Hippocampal formation (tissue), 2 donors: ENCODE data around the gene NELFA.

ENCODE experiments used
- DNase-seq, 2 donors: peaks; one replicate each; lab custom pipeline; 2025; lab: John Stamatoyannopoulos, UW

The NELFA gene

DNA sequence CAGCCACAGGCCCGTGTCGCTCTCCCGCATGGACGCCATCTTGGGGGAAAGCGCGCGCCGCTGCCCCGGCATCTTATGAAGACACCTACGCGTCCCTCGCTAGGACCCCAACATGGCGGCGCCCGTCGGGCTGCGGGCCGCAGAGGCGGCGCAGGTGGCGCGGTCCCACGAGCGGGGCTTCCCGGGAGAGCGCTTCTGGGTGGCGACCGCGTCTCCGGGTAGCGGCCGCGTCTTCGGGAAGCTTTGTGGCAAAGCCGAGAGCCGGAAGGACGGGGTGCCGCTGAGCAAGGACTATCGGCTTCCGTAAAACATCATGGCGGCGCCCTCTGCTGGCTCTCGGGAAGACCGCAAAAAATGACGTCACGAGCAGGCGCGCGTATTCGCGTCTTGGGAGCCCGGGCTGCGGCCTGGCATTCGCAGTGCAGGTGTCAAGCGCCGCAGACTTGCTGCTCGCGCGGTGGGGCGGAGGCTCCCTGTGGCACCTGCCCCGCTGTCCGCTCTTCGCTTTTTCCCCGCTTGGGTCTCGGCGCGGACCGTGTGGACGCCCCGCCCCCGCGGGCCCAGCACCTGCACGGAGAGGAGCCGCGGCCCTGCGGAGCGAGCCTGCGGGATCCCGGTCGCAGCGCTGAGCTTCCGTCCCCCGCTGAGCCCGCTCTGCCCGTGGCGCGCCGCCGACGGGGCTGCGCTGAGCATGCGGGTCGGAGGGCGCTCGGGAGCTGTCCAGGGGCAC, at the start of gene NELFA:
Gene NELFA (minus strand): TSS at position 54 of the 730 bp plus-strand sequence. CDS start 15 bp downstream, at position 39.
- DNase-seq: peak; percentile 91 to 93

DNA sequence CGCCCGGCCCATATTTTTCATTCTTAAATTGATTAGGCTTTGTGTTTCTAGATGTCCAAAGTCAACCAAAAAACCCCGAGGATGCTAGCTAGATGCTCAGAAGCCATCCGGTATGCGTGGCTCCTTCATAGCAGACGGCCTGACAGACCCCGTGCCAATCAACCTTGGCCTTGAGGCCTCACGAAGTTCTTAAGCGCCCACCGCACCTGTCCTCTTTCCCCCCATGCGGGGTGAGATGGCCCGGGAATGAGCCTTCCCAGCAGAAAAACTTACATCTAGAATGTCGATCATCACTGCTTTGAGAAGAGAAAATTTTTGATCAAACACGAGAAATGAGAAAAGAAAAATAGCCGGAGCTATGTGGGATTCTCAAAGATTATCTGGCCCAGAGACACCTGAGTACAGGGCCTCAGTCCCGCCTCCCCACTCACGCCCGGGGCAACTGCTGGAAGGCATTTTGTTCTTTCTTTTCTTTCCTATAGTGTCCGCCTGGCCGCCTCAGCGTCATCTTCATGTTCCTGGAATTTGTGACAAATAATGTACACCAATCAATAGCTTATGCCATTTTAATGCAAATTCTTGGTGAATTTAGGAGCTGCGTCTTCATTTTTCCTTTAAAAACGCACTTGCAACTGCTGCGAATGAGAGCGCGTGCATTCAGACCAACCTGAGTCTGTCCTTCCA, 48.8 kb upstream of the NELFA start:
- no peak for DNase-seq

DNA sequence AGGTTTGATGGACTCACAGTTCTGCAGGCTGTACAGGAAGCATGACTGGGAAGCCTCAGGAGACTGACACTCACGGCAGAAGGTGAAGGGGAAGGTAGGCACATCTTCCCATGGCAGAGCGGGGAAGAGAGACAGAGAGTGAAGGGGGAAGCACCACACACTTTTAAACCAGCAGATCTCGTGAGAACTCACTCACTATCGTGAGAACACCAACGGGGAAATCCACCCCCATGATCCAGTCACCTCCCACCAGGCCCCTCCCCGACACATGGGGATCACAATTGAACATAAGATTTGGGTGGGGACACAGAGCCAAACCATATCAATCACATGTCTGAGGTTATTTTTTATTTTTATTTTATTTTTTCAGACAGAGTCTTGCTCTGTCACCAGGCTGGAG, 45.4 kb upstream of the NELFA start:
- no peak for DNase-seq

DNA sequence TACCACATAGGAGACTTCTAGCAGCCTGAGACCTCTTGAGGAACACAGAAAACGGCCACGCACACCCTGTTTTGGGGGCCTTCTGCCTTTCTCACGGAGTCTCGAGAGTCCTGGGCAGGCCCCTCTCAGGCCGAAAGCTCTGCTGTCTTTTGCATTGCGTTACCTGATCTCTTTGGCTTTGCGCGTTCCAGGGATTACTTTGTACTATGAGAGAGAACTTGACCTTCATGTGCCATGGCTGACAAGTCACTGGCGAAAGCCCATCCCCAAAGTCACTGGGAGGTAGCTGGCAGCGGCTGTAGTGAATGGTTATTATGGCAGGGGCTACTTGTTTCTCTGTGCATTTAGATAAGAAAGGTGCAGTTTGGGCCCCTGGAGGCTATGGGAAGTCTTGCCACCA, 42.3 kb upstream of the NELFA start:
- no peak for DNase-seq

DNA sequence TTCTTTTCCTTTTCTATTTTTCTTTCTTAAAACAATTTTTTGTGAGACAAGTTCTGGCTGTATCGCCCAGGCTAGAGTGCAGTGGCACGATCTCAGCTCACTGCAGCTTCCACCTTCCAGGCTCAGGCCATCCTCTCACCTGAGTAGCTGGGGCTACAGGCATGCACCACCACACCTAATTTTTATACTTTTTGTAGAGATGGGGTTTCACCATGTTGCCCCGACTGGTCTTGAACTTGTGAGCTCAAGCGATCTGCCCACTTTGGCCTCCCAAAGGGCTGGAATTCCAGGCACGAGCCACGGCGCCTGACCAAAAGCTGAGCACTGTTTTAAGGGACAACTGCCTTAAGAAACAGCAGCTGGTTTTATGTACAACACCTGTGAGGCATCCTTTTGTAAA, 41.0 kb upstream of the NELFA start:
- no peak for DNase-seq

DNA sequence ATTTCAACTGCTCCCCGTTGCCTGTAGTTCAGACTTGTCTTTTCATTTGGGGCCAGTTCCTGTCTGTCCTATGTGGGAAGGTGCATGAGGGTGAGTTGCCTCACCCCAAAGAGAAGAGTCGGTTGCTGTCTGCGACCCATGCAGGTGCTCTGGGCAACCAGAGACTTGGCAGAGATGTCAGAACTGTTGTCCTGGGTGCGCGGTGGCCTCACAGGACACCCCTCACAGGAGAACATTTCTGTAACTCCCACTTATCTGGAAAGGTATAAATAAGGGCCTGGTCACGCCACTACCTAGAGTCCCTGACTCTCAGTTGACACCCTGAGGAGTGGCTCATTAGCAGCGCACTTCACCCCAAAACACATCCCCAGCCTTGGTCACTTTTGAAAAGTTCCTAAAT, 40.6 kb upstream of the NELFA start:
- DNase-seq: no peak

DNA sequence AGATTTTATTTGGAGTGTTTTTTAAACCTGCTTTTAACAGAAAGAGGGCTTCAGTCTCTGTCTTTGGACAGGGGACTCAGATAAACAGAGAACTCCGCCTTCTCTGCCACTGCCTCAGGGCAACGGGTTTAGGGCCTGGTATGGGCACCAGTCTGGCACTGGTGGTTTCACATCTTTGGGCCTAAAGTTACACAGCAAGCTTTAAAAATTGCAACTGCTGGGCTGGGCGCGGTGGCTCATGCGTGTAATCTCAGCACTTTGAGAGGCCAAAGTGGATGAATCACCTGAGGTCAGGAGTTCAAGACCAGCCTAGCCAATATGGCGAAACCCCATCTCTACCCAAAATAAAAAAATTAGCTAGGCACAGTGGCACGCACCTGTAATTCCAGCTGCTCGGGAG, 40.1 kb upstream of the NELFA start:
- DNase-seq: no peak

DNA sequence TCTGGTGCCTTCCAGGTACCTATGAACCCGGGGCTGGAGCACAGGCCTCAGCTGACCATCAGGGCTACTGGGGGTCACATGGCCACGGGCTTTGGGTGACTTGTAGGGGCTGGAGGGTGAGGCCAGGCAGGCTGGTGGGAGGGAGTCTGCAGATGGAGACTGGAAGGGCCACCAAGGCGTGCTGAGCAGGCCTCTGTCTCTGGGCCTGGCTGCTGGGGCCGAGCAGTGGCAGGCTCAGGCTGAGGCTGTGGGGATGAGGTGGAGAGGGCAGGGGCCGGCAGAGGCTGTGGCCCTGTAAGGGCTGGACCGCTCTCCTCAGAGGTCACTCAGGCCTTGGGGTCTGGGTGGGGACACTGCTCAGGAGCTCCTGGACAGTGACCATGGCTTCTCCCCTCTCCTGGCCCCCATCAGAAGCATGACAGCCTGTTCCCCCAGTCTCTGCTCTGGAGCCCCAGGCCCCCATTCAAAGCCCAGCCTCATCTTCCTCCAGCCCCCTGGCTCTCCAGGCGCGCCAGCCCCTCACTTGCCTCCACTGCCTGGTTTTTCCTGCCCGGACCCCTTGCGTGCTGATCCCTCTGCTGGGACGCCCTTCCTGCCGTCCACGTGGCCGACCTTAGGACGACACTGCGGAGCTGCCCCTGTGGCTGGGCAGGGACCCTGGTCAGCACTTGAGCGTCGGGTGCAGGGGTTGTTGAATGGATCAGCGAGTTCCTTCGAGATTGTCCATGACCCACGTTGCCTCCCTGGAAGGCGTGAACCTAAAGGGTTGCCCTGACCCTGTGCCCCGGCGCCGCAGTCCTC, 39.2 kb upstream of the NELFA start:
- no peak for DNase-seq

DNA sequence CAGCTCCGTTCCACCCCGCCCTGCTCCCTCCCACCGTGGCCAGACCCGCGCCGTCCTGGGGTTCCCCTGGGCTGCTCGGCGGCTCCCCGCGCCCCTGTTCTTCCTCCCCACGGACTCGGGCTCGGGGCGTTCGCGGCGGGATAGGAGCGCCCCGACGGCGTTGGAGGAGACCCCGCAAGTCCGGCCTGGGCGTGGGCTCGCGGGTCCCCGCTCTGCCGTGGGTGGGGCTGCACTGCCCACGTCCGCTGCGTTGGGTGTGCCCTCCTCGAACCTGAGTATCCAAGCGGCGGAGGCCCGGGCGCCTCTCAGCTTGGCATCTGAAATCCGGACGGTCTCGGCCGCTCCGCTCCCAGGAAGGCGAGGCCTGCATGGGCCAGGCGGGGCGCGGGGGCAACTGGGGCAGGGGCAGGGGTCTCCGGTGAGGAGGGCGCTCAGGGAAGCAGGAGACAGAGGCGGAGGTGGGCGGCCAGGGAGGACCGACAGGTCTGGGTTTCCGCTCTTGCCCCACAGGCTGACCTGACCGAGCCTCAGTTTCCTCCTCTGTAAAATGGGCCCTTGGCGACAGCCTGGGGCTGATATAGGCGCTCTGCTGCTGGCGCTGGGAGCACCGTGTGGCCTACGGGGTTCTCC, 38.4 kb upstream of the NELFA start:
- no peak for DNase-seq

DNA sequence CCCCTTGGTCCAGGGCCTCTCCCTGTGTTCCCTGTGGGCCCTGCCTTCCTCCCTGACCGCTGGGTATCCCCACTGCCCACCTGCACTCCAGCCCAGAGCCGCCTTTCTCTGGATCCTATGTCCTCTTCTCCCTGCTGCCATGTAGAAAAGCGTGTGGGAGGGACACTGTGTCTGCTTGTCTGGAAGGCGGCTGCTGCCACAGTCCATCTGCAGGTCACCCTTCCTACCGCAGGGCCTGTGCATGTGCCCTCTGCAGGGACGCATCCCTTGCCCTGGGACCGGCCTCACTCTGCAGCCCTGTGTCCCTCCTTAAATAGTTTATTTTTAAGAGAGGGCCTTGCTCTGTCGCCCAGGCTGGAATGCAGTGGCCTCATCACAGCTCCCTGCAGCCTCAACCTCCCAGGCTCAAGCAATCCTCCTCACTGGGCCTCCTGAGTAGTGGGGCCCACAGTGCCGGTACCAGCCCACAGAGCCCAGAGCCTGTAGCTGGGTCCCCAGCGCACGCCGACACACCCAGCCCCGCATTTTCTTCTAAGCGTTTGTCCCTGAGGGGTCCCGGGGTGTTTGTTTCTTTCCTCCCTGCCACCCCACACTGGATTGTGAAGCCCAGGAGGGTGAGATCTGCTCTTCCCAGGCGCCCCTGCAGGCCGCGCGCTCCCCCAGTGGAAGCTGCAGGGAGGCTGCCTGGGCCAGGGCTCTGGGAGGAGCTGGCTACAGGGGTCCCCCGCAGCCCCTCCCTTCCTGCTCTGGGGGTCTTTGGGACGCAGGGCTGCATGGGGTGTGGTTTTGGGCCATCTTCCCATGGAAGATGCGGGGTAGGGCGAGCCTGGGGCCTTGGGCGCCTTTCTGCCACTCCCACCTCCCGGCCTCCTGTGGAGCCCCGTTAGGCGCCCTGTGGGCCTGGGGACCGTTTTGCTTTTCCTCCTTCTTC, 37.5 kb upstream of the NELFA start:
- DNase-seq: no peak

DNA sequence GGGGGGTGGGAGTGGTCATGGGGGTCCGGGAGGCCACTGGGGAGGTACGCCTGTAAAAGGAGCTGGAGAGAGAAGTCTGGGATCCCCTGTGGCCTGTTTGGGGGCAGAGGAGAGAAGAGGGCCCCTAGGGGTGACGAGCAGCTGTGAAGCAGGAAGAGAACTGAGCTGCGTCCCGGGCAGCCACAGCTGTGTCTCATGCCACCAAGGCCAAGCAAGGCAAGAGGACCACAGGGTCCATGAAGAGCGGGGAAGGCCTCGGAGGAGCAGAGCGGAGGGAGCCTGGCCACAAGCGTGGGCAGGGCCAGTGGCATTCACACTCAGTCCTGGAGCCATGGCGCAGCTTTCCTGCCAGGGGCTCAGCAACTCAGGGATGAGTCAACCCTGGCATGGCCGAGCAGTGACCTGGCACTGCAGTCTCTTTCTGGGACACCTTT, 36.8 kb upstream of the NELFA start:
- no peak for DNase-seq

DNA sequence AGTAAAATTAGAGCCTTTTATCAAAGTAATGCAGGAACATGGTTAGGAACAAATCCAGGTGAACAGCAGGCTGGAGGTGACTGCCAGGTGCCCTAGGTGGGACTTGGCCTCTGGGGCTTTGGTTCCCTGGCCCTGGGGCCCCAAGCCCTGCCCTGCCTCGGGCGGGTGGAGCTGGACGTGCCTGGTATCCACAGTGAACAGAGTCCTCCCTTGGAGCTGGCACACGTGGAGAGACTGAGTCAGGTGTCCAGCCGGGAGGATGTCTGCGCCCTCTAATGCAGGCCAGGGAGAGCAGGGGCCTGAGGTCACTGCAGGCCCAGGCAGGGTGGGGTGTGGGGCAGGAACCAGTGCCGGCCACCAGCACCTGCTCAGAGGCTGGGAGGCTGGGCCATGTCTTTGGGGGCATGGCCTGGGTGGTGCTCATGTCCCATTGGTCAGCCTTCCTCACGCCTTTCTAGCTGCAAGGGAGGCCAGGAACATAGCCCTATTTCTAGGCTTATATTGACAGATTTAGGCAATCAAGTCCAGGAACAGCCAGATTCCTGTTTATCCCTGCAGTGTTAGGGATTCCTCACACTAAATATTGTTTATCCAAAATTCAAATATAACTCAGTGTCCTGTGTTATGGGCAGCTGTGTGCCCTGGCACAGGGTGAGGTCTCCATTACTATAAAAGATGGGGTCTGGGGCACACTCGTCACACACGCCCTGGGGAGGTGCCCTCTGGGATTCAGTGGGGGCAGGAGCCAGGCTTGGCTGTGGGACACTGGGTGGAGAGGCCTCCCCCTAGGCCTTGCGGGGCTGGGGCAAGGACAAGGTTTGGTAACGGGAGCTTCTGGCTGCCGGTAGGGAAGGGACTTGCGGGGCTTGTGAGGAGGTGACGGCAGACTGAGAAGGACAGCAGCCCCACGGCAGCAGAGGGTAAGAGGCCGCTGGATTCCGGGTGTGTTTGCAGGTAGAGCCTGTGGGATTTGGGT, 36.1 kb upstream of the NELFA start:
- no peak for DNase-seq

DNA sequence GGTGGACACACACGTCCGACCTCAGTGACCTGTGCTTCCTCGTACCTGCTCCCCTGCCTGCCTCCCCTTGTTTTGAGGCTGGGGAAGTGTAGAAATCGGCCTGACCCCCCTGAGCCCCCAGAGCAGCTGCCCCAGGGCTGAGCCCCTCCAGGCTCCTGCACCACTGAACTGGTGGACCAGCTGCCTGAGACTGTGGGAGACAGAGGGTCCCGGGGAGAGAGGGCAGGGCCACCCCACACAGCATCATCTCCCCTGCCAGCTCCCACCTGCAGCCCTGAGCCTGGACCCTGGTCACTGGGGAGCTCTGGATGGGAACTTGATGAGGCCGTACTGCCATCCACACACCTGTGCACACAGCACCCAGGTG, 35.3 kb upstream of the NELFA start:
- no peak for DNase-seq

DNA sequence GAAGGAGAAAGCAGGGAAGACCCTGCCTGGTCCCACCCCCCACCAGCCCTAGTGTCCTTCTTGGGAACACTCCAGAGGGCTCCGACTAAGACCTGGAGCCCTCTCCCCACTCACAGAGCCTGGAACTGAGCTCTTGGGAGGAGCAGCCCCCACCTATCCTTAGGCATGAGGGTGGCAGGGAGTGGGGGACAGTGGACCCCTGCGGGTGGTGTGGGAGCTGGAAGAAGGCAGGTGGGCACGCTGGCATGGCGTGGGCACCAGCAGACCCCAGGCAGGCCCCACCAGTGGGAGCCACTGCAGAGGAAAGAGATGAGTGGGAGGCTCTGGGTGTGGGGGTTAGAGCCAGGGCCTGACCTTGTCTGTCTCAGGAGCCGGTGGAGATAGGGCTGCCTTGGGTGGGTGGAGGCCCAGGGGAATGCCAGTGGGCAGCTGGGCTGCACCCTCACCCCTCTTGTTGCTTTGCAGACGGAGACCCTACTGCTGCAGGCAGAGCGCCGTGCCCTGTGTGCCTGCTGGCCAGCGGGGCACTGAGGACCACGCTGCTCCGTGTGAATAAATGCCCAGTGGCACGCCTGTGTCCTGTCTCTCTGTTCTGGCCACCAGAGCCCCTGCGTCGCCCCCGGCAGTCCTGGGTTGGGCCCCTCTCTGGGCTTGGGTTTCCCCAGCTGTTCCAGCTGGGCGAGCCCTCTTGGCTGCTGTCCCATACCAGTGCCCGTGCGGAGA, 34.8 kb upstream of the NELFA start:
- no peak for DNase-seq

DNA sequence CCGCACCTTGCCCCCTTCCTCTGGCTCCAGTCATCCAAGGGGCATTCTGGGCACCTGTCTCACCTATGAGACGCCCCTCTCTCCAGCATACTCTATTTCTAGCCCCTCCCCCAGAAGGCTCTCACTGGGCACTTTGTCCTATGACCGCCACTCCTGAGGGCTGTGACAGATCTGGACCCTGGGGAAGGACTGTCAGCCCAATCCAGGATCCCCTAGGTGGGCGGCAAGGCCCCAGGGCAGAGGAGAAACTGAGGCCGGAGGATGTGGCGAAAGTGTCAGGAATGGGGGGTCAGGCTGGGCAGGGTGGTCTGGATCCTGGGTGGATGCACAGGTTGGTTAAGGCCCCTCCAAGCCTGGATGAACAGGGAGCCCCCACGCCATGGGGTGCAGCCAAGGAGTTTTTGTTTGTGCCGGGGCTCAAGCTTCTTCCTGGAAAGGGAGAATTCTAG, 34.2 kb upstream of the NELFA start:
- DNase-seq: no peak

DNA sequence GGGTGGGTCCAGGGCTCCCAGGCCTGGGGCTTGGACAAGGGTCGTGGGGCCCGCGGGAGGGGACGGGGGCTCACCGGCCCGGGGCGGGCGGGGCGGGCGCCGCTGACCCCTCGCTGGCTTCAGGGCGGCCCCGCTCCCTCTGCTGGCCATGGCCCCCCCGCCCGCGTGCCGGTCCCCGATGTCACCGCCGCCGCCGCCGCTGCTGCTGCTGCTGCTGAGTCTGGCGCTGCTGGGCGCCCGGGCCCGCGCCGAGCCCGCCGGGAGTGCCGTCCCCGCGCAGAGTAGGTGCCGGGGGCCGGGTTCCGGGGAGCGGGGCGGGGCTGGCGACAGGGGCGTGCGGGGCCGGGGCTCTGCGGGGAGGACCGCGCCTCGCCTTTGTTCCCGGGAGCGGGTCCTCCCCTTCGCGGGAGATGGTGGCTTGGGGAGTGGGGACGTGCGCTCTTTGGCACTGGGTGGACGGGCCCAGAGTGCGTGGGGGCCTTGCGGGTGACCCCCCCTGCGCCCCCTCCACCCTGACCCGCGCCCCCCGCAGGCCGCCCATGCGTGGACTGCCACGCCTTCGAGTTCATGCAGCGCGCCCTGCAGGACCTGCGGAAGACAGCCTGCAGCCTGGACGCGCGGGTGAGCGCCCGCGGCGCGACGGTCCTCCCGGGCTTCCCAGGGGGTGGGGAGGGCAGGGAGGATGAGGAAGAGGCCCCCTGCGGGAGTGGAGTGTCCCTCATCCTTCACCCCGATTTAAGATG, 33.6 kb upstream of the NELFA start:
- DNase-seq: peak in 1 of 2 donors; percentile 54

DNA sequence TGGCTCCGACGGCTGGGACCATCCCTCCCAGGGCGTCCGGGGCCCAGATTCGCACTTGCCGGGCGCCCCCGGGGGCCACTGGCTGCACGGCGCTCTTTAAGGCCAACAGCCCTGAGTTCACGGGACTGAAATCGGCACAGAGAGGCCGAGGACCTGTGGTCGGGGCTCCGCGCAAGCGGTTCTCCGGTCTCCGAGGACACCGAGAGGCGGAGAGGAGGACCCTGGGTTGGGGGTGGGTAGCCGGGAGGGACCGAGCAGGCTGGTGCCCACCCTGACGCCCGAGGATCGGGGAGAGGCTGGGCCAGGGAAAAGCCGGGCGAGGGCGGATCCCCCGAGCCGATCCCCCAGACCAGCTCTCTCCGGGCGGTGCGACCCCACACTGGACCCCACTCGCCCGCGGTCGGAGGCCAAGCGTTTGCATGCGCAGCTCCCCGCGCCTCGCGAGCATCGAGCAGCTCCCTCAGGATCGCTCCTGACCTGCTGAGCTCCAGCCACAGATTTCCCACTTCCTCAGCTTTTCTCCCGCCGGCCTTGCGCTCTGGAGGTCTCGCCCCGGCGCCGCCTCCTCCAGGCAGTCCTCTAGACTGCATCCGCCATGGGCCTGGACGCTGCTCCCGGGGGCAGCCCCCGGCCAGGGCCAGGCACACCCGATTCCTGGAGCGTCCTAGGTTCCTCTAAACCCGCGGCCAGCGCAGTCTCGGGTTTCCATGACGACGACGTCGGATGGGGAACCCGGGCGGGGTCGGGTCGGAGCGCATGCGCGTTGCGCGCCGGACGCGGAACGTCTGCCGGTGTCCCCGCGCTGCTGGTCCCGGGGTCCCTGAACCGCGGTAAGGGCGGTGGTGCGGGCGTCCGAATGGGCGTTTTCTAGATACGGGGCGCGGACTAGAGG, 32.7 kb upstream of the NELFA start:
- DNase-seq: peak; percentile 30 to 84
